HepG2 (cell line): Measurements from ENCODE around the gene DUS2. TPM values are rescaled to one million over a fixed set of nuclear protein-coding genes. Genes with fewer than 3 reads are reported as not detected.
A peak's percentile ranks its signal among the peaks of the same experiment; 100 is the strongest.

Experiments
- ATAC-seq: fragments of 200-7000 bp; cut with Tn5 transposase; 3 replicates; pipeline ENCODE4 v1.9.1; 2020; ENCODE audit warnings: mild to moderate bottlenecking, moderate library complexity
- BruUV-seq: library from RNA; stranded (reverse); fragments of 400-500 nt; replicated peaks from 2 replicates; lab custom pipeline; 2021; lab: Mats Ljungman, UMichigan
- CTCF ChIA-PET: fragments of 300-600 bp; formaldehyde crosslinking; extraction: SDS; loops from one replicate; lab custom pipeline; 2021; ENCODE audit warnings: low total read pairs, inconsistent platforms, low intra/inter-chr PET ratio; lab: Yijun Ruan, JAX
- POLR2A ChIA-PET: fragments of 350-600 bp; sonication (Branson Sonifier 250); formaldehyde crosslinking; loops from one replicate; lab custom pipeline; 2020; ENCODE audit warnings: antibody characterized with exemption, inconsistent platforms; lab: Yijun Ruan, JAX
- DNase-seq: peaks from one replicate; pipeline ENCODE4 v3.0.0-alpha.2; 2015; ENCODE audit warnings: low spot score
- FAIRE-seq: peaks from 3 replicates; lab custom pipeline; 2011; peaks lifted over from hg19 to GRCh38; lab: Jason Lieb, UNC
- H2AFZ ChIP-seq: one replicate; pipeline ENCODE4 v1.6.1; 2011; ENCODE audit warnings: low read length, inconsistent platforms
- H3K27ac ChIP-seq: fragments of 300-600 bp; 3 replicates; pipeline ENCODE4 v1.8.0; 2011; ENCODE audit warnings: mixed run types, mild to moderate bottlenecking, mixed read lengths, low read length, inconsistent platforms; ENCODE audit not compliant: insufficient read depth; ENCODE audit errors: extremely low read length
- H3K27me3 ChIP-seq, 2 experiments: fragments of 200-600 bp in 1 of 2; 2 replicates in 1 of 2; 3 replicates in 1 of 2; pipeline versions ENCODE4 v1.6.0 to v1.8.0; 2011; ENCODE audit warnings: low read length in 2 of 2, mild to moderate bottlenecking in 2 of 2, moderate library complexity in 2 of 2, inconsistent platforms in 1 of 2; ENCODE audit not compliant: insufficient read depth in 2 of 2, control insufficient read depth in 1 of 2
- H3K36me3 ChIP-seq, 2 experiments: fragments of 200-600 bp in 1 of 2; replicated peaks in 1 of 2; 2 replicates in 1 of 2; 3 replicates in 1 of 2; pipeline versions ENCODE4 v1.5.1 to v1.8.0; 2011; ENCODE audit warnings: low read length in 2 of 2, inconsistent platforms in 1 of 2; ENCODE audit not compliant: insufficient read depth in 2 of 2, control insufficient read depth in 1 of 2
- H3K4me1 ChIP-seq: 2 replicates; pipeline ENCODE4 v1.5.1; 2012; ENCODE audit warnings: low read length, inconsistent platforms; ENCODE audit not compliant: insufficient read depth
- H3K4me2 ChIP-seq: 2 replicates; pipeline ENCODE4 v1.6.0; 2011; ENCODE audit warnings: low read depth, low read length, inconsistent platforms
- H3K4me3 ChIP-seq, 3 experiments: fragments of 200-600 bp in 1 of 3; sonication (generic), shearing (Covaris generic) in 1 of 3; replicated peaks in 1 of 3; 2 replicates each; pipeline ENCODE4 v1.5.1; 2011 to 2016; ENCODE audit warnings: low read length in 3 of 3, inconsistent platforms in 2 of 3, low read depth in 2 of 3, mild to moderate bottlenecking in 2 of 3, control low read depth in 1 of 3, mixed read lengths in 1 of 3; ENCODE audit not compliant: insufficient read depth in 1 of 3
- H3K79me2 ChIP-seq: one replicate; pipeline ENCODE4 v1.6.1; 2011; ENCODE audit warnings: low read length, inconsistent platforms; ENCODE audit not compliant: insufficient read depth
- H3K9ac ChIP-seq: 2 replicates; pipeline ENCODE4 v1.6.0; 2011; ENCODE audit warnings: mild to moderate bottlenecking, low read depth, low read length, inconsistent platforms; ENCODE audit not compliant: insufficient read depth
- H3K9me3 ChIP-seq: 2 replicates; pipeline ENCODE4 v1.5.1; 2012; ENCODE audit warnings: mild to moderate bottlenecking, low read length
- H4K20me1 ChIP-seq: 2 replicates; pipeline ENCODE4 v1.6.0; 2011; ENCODE audit warnings: inconsistent platforms, mild to moderate bottlenecking, low read length, moderate library complexity; ENCODE audit not compliant: insufficient read depth
- NFE2 ChIP-seq: sonication (generic); formaldehyde crosslinking; IDR thresholded peaks from 2 replicates; pipeline ENCODE4 v1.4.0; 2020; ENCODE audit warnings: missing genetic modification reagents
- WGBS: methylation state at CpG from one replicate; pipeline ENCODE4 v1.1.6; 2017; ENCODE audit warnings: low lambda C conversion rate; 5-methylcytosine and 5-hydroxymethylcytosine counted together
- in situ Hi-C: cut with HindIII; loops from 2 replicates; pipeline ENCODE4 v1.10.0; 2017; ENCODE audit warnings: low pct_unique_long_range_greater_than_20kb; ENCODE audit not compliant: extremely low pct_ligation_motif_present
- intact Hi-C: fragments of 100-400 bp; cut with micrococcal nuclease; formaldehyde crosslinking; loops from one replicate; pipeline ENCODE4 v1.10.0; 2022; ENCODE audit not compliant: unreplicated experiment
- polyA plus RNA-seq, 8 experiments: library from polyadenylated mRNA; depleted of rRNA in 3 of 8; stranded (reverse) in 7 of 8; unstranded in 1 of 8; fragments of >200 nt; fragmentation: Illumina TruSeq in 4 of 8; extraction: Trizol in 4 of 8; gene quantifications; 2 replicates each; pipeline versions ENCODE4 v1.2.1 to v1.2.3, GENCODE V29; 2011 to 2016; ENCODE audit warnings: low read depth in 4 of 8, missing spikeins in 1 of 8, mixed read lengths in 1 of 8; ENCODE audit not compliant: insufficient read depth in 1 of 8
- total RNA-seq, 5 experiments: library from RNA; depleted of rRNA; stranded (reverse); fragments of >200 nt; fragmentation: Illumina TruSeq; extraction: Trizol; gene quantifications; 2 replicates each; pipeline ENCODE4 v1.2.3, GENCODE V29; 2016; ENCODE audit warnings: low read depth in 1 of 5
- TF ChIP-seq, protein P1 (sequence below): sonication (generic); formaldehyde crosslinking; IDR thresholded peaks from 2 replicates; pipeline ENCODE4 v1.5.1; 2020; ENCODE audit warnings: mild to moderate bottlenecking, missing genetic modification reagents, moderate library complexity

Gene DUS2
- total and polyA plus RNA-seq, 2 of the 13 experiments (the other 11 are each of a cell fraction or from before 2014, with no cell fraction given) = 17.8 to 25.1 TPM

DNA sequence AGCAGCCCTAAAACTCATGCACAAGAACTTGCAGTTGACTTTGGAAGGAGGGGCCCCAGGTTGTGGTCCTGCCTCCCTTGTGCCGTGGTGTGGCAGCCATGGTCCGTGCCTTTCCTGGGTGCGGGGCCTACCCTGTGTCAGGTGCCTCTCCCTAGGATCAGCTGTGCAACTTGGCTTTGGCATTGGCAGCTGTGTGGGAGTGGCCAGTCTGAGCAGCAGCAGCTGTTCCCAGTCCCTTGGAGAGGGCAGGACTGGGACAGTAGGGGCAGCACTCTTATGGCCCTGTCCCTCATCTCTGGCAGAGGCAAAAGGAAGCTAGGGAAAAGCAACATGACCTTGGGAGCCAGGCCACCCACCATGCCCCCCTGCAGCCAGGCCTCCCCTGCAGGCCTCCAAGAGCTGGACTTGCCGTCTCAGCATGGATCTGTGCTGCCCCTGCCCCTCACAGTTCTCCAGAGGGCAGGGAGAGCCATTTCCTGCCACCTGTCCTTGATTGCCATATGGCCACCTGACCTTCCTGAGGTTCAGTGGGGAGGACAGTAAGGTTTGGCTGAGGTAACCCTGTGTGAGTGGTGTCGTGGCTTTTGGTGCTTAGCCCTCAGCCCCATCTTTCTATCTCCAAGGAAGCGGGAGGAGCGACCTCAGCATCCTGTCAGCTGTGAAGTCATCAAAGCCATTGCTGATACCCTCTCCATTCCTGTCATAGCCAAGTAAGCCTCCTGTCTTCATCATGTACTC is 46.6 kb downstream of the DUS2 start:
- no peak overlapping the region for H3K4me3 ChIP-seq
- peaks cover 50 to 68% of the 10 kb centered on the region in 2 experiments for H3K36me3 ChIP-seq
- no peaks in the 10 kb centered on the region for H3K9me3 ChIP-seq
- ATAC-seq (no peak), DNase-seq (no peak), FAIRE-seq (no peak)
- no peak overlapping the region for H3K27ac ChIP-seq
- no peaks in the 10 kb centered on the region for H4K20me1 ChIP-seq
- no peak overlapping the region for H3K9ac ChIP-seq
- ChIA-PET POLR2A (interaction anchor here (5.0 kb wide), 1 partner anchor 10 kb away, joined by 20 read pairs; no protein-coding TSS in a partner anchor), CTCF (no interaction called here)
- WGBS = 95% methylated on average over 7 of the region's 7 CpGs
- no TSS peak for BruUV-seq
- H3K4me2 ChIP-seq = no peak overlapping the region
- no peak overlapping the region for H2AFZ ChIP-seq
- no peaks in the 10 kb centered on the region for H3K27me3 ChIP-seq
- H3K4me1 ChIP-seq = no peaks in the 10 kb centered on the region
- TF ChIP-seq NFE2 (CRISPR knock-in tag) = no peak
- TF ChIP-seq, protein P1, sequence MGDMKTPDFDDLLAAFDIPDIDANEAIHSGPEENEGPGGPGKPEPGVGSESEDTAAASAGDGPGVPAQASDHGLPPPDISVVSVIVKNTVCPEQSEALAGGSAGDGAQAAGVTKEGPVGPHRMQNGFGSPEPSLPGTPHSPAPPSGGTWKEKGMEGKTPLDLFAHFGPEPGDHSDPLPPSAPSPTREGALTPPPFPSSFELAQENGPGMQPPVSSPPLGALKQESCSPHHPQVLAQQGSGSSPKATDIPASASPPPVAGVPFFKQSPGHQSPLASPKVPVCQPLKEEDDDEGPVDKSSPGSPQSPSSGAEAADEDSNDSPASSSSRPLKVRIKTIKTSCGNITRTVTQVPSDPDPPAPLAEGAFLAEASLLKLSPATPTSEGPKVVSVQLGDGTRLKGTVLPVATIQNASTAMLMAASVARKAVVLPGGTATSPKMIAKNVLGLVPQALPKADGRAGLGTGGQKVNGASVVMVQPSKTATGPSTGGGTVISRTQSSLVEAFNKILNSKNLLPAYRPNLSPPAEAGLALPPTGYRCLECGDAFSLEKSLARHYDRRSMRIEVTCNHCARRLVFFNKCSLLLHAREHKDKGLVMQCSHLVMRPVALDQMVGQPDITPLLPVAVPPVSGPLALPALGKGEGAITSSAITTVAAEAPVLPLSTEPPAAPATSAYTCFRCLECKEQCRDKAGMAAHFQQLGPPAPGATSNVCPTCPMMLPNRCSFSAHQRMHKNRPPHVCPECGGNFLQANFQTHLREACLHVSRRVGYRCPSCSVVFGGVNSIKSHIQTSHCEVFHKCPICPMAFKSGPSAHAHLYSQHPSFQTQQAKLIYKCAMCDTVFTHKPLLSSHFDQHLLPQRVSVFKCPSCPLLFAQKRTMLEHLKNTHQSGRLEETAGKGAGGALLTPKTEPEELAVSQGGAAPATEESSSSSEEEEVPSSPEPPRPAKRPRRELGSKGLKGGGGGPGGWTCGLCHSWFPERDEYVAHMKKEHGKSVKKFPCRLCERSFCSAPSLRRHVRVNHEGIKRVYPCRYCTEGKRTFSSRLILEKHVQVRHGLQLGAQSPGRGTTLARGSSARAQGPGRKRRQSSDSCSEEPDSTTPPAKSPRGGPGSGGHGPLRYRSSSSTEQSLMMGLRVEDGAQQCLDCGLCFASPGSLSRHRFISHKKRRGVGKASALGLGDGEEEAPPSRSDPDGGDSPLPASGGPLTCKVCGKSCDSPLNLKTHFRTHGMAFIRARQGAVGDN (CRISPR knock-in tag) = peak; percentile 25
- no peaks in the 10 kb centered on the region for H3K79me2 ChIP-seq
- in situ Hi-C loops (no loop called here), intact Hi-C loops (loop anchor here (10.0 kb wide), 1 partner anchor 255 kb away; no protein-coding TSS in a partner anchor)
